BE2C (cell line): ENCODE measurements around the gene PYDC1.
"Not testable (repeated sequence)": the region's sequence is repeated elsewhere in the genome, so short reads cannot be mapped to it uniquely, and the experiment has no call there.

ENCODE experiments used
- DNase-seq: peaks from one replicate; pipeline ENCODE4 v3.0.0-alpha.2; 2020
- H3K27me3 ChIP-seq: fragments of 250-450 bp; sonication (Bioruptor Pico); 2 replicates; pipeline ENCODE4 v1.5.1; 2020; ENCODE audit warnings: mild to moderate bottlenecking
- H3K36me3 ChIP-seq: fragments of 250-450 bp; sonication (Bioruptor Pico); 2 replicates; pipeline ENCODE4 v1.5.1; 2020; ENCODE audit warnings: mild to moderate bottlenecking
- H3K4me1 ChIP-seq: fragments of 250-450 bp; sonication (Bioruptor Pico); 2 replicates; pipeline ENCODE4 v1.5.1; 2020
- H3K4me3 ChIP-seq: 2 replicates; pipeline ENCODE4 v1.5.1; 2011; ENCODE audit warnings: low read depth, low read length
- H3K9me3 ChIP-seq: fragments of 250-450 bp; sonication (Bioruptor Pico); 2 replicates; pipeline ENCODE4 v1.5.1; 2020
- TF ChIP-seq, protein P1 (sequence below): IDR thresholded peaks from 2 replicates; pipeline ENCODE4 v1.5.1; 2012; ENCODE audit warnings: mild to moderate bottlenecking, low read depth, low read length

PYDC1 gene

DNA sequence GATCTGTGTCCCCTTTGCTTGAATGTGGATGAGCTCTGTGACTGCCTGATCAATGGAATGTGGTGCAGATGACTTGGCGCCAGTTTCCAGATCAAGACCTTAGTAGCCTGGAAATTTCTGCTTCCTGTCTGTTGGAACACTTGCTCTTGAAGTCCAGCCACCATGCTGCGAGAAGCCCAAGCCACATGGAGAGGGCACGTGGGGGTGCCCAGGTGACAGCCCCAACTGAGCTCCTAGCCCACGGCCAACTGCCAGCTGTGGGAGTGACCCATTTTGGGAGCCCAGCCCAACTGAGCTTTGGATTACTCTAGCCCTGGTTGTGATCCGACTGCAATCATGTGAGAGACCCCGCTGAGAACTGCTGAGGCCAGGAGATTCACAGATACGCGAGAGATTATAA lies 39.5 kb upstream of the PYDC1 start:
- no peaks in the 10 kb centered on the region; the same call in 1 of the 2 replicates for H3K9me3 ChIP-seq
- TF ChIP-seq, protein P1, sequence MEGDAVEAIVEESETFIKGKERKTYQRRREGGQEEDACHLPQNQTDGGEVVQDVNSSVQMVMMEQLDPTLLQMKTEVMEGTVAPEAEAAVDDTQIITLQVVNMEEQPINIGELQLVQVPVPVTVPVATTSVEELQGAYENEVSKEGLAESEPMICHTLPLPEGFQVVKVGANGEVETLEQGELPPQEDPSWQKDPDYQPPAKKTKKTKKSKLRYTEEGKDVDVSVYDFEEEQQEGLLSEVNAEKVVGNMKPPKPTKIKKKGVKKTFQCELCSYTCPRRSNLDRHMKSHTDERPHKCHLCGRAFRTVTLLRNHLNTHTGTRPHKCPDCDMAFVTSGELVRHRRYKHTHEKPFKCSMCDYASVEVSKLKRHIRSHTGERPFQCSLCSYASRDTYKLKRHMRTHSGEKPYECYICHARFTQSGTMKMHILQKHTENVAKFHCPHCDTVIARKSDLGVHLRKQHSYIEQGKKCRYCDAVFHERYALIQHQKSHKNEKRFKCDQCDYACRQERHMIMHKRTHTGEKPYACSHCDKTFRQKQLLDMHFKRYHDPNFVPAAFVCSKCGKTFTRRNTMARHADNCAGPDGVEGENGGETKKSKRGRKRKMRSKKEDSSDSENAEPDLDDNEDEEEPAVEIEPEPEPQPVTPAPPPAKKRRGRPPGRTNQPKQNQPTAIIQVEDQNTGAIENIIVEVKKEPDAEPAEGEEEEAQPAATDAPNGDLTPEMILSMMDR, result no peak
- H3K27me3 ChIP-seq, result peaks cover 26% of the 10 kb centered on the region
- H3K4me1 ChIP-seq, result no peaks in the 10 kb centered on the region
- no peaks in the 10 kb centered on the region for H3K36me3 ChIP-seq
- no peak for DNase-seq
- no peak overlapping the region for H3K4me3 ChIP-seq

DNA sequence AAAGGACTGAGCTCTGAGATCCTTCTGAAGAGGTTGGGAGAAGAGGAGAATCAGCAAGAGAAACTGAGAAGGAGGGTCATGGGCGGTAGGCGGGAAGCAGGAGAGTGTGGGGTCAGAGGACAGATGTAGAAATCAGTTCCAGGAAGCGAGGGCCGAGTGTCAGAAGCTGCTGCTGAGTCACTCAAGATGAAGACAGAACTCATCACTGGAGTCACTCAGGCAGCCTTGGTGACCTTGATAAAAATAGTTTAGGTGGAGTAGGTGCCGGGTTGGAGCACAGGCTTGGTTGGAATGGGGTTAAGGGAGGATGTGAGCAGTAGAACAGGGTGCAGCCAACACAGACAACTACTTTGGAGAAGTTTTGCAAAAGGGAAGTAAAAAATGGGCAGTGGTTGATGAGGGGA lies 36.7 kb upstream of the PYDC1 start:
- no peak for DNase-seq
- peaks cover 14% of the 10 kb centered on the region for H3K27me3 ChIP-seq
- no peaks in the 10 kb centered on the region for H3K4me1 ChIP-seq
- H3K36me3 ChIP-seq, result no peaks in the 10 kb centered on the region
- TF ChIP-seq, protein P1, result no peak
- no peak overlapping the region for H3K4me3 ChIP-seq
- H3K9me3 ChIP-seq, result no peaks in the 10 kb centered on the region; the same call in 1 of the 2 replicates

DNA sequence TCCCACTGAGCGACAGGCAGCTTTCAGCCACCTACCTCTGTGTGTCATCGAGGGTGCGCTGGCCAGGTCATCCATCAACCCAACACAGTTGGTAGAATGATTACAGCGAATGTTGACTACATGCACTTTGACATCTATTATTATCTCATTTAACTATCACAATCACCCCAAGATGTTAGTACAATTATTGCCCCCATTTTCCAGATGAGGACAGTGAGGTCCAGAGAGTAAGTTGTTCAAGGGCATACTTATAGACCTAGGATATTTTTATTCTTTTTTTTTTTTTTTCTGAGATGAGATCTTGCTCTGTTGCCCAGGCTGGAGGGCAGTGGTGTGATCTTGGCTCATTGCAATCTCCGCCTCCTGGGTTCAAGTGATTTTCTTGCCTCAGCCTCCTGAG lies 34.5 kb upstream of the PYDC1 start:
- Histone ChIP-seq H3K9me3 (no peaks in the 10 kb centered on the region; the same call in 1 of the 2 replicates), H3K4me1 (no peaks in the 10 kb centered on the region), H3K4me3 (no peak overlapping the region), H3K36me3 (no peaks in the 10 kb centered on the region), H3K27me3 (peaks cover 21% of the 10 kb centered on the region)
- DNase-seq, result no peak
- TF ChIP-seq, protein P1, result no peak

DNA sequence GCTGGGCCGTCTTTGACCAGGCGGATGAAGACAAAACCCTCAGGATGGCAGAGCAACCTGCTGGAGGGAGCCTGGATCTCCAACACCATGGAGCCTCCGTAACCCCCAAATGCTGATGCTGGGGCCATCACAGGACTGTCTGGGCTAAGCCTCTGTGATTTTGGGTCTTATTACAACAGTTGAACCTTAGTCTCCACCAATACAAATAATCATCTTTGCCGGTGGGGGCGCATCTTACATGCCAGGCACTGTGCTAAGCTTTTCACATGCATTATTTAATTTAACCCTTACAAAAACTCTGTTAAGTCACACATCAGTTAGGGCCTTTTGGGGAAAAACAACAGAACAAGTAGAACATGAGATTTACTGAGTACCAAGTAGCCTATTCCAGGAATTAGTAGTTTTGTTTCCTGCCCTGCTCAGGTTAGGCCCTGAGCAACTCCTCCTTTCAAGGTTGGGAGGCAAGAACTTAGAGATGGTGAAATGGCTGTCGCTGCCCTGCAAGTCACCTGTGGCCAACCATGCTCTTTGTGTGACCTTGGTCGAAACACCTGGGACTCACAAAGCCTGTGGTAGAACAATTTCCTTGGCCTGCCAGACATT lies 33.9 kb upstream of the PYDC1 start:
- H3K4me1 ChIP-seq, result no peaks in the 10 kb centered on the region
- no peaks in the 10 kb centered on the region; the same call in 1 of the 2 replicates for H3K9me3 ChIP-seq
- no peak for DNase-seq
- H3K27me3 ChIP-seq, result peaks cover 25% of the 10 kb centered on the region
- TF ChIP-seq, protein P1, result no peak
- H3K36me3 ChIP-seq, result no peaks in the 10 kb centered on the region
- H3K4me3 ChIP-seq, result no peak overlapping the region

DNA sequence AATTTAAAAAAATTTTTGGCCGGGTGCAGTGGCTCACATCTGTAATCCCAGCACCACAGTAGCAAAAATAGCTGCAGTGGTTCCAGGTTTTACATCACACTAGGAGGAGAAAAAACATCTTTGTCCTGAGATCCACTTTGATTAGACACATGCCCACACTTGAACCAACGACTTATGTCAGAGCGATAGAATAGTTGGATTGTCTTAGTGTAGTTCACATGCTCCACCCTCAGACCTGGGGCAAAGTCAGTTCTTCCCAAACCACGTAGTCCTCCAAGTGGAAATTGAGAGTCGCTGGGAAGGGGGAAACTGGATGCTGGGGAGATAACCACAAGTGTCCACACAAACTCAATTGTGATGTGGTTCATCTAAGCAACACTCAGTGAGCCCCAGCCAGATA lies 31.4 kb upstream of the PYDC1 start:
- TF ChIP-seq, protein P1, result no peak
- Histone ChIP-seq H3K36me3 (no peaks in the 10 kb centered on the region), H3K9me3 (no peaks in the 10 kb centered on the region), H3K4me1 (no peaks in the 10 kb centered on the region), H3K27me3 (peaks cover 23% of the 10 kb centered on the region), H3K4me3 (no peak overlapping the region)
- no peak for DNase-seq

DNA sequence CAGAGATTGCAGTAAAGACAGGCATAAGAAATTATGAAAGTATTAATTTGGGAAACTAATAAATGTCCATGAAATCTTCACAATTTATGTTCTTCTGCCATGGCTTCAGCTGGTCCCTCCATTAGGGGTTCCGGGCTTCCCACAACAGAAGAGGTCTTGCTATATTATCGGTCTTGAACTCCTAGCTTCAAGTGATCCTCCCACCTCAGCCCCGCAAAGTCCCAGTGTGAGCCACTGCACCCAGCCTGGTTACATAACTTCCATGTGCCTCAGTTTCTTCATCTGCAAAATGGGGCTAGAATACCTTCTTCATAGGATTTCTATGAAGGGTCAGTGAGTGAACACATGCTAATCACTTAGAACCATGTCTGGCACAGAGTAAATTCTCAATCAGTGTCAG lies 29.4 kb upstream of the PYDC1 start:
- peaks cover 28% of the 10 kb centered on the region for H3K27me3 ChIP-seq
- no peaks in the 10 kb centered on the region for H3K9me3 ChIP-seq
- no peaks in the 10 kb centered on the region for H3K36me3 ChIP-seq
- DNase-seq, result no peak
- no peak overlapping the region for H3K4me3 ChIP-seq
- TF ChIP-seq, protein P1, result no peak
- no peaks in the 10 kb centered on the region for H3K4me1 ChIP-seq

DNA sequence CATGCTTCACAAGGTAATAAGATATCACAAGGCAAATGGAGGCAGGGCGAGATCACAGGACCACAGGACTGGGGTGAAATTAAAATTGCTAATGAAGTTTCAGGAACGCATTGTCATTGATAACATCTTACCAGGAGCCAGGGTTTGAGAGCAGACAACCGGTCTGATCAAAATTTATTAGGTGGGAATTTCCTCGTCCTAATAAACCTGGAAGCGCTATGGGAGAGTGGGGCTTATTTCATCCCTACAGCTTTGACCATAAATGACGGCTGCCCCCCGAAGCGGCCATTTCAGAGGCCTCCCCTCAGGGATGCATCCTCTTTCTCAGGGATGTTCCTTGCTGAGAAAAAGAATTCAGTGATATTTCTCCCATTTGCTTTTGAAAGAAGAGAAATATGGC lies 28.7 kb upstream of the PYDC1 start:
- H3K4me1 ChIP-seq, H3K36me3 ChIP-seq, H3K9me3 ChIP-seq, H3K4me3 ChIP-seq, DNase-seq: not testable (repeated sequence)
- H3K27me3 ChIP-seq, result peaks cover 31% of the 10 kb centered on the region
